ENCODE results near the gene ZBTB21. TPM values are rescaled to one million over a fixed set of nuclear protein-coding genes. Genes with fewer than 3 reads are reported as not detected.

The ZBTB21 gene
- total RNA-seq, 1 experiment from 2014 or later, result 5.1 TPM

DNA sequence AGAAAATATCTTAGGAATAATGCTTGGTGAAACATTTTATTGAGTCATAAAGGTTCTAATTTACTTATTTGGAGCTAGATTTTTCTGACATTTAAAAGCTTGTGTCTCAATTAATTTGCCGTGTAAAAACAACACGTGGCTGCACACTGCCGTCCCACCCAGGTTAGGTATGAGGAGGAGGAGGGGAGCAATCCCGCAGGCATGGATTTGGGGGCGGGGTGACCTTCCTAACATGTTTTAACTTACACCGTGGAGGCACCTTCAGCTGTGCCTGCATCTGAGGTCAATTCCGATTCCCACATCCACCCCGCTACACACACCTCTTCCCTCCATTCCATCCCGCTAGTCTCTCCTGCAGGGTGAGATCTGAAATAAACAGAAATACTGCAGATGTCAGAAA lies 32.5 kb upstream of the ZBTB21 start:
- Histone ChIP-seq H3K9me3 (no peaks in the 10 kb centered on the region), H3K4me3 (no peak overlapping the region), H3K36me3 (no peaks in the 10 kb centered on the region), H3K27me3 (no peaks in the 10 kb centered on the region)
- no peak for DNase-seq

DNA sequence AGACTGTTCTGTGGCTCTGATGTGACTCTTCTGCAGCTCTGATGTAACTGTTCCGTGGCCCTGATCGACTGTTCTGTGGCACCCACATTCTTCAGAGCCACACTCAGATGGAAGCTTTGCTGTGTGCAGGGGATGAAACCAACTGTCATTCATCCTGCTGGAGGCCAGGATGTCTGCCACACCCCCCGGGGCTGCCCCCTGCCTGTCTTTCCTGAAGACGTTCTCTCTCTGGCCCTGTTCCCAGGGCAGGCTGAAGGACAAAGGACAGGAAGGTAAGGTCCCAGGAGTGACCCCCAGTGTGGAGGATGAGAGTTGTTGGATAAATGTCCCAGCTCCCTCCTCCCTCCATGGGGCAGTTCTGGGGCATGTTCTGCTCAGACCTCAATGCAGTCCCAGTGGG lies 31.6 kb upstream of the ZBTB21 start:
- Histone ChIP-seq H3K27me3 (no peaks in the 10 kb centered on the region), H3K4me3 (no peak overlapping the region), H3K36me3 (no peaks in the 10 kb centered on the region), H3K9me3 (no peaks in the 10 kb centered on the region)
- no peak for DNase-seq

DNA sequence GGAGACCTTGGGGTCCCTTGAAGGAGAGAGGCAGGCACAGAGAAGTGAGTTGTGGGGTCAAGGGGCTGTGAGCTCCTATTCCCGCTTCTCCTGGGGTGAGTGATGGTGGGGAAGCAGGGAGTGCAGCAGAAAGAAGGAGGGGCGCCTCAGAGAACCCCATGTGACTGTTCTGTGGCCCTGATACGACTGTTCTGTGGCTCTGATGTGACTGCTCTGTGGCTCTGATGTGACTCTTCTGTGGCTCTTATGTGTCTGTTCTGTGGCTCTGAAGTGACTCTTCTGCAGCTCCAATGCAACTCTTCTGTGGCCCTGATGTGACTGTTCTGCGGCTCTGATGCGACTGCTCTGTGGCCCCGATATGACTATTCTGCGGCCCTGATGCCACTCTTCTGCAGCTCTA lies 31.1 kb upstream of the ZBTB21 start:
- no peaks in the 10 kb centered on the region for H3K9me3 ChIP-seq
- DNase-seq, result no peak

DNA sequence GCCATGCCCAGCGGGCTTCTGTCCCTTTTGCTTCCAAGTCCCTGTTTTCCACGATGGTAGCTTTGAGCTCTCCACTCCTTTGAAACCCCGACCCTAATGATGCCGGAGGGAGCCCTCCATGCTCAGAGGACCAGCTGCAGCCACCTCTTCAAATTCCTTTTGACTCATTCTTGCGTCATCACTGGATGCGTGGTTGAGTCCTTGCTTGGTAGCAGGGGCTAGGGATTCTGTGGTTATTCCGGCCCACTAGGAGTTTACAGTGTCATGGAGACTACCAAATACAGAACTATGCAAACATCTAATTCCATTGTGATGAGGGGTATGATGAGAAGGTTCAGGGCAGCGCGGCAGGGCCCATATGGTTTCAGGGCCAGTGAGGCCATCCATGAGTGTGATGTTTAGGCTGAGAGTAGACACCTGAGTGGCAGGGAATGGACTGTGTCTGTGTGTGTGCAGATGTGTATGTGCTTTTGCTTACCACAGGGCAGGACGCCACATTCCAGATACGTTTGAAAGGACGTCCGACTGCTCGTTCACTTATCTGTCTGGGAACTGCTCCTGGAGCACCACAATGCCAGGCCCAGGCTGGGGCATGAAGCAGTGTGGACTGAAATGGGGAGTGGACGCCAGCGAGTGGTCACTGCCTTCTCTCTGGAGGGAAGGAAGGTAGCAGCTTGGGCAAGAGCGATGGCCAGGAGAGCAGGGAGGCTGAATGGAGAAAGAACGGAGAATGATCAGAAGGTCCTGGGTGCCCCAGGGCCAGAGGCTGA lies 30.4 kb upstream of the ZBTB21 start:
- DNase-seq, result peak; percentile 94
- Histone ChIP-seq H3K4me3 (no peak overlapping the region), H3K27me3 (no peaks in the 10 kb centered on the region)

More for the DNA sequence above, 31.1 kb upstream of the ZBTB21 start:
- Histone ChIP-seq H3K4me3 (no peak overlapping the region), H3K27me3 (no peaks in the 10 kb centered on the region), H3K36me3 (no peaks in the 10 kb centered on the region)

DNA sequence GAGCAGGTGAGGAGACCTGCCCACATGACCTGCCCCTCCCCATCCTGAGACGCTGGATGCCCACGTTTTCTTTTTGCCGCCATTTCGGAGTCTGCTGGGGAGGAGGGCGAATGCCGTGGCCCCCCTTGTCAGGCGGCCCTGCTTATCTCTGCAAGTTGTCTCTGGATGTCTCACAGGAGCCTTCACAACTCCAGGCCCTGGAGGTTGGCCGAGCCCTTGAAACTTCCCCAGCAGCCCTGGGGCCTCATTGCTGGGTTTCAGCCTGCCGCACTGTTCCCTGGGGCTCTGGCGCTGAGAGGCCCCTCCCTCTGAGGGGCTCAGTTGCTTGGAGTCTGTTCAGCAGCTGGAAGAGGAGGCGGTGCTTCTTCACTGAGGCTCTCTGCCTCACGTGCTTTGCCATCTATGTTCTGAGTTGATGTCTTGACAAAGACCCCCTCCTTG lies 29.8 kb upstream of the ZBTB21 start:
- no peaks in the 10 kb centered on the region for H3K9me3 ChIP-seq
- H3K27me3 ChIP-seq, result no peaks in the 10 kb centered on the region
- peak; percentile 48 for DNase-seq
- no peaks in the 10 kb centered on the region for H3K36me3 ChIP-seq
- H3K4me3 ChIP-seq, result no peak overlapping the region

More for the DNA sequence above, 30.4 kb upstream of the ZBTB21 start:
- Histone ChIP-seq H3K9me3 (no peaks in the 10 kb centered on the region), H3K36me3 (no peaks in the 10 kb centered on the region)

DNA sequence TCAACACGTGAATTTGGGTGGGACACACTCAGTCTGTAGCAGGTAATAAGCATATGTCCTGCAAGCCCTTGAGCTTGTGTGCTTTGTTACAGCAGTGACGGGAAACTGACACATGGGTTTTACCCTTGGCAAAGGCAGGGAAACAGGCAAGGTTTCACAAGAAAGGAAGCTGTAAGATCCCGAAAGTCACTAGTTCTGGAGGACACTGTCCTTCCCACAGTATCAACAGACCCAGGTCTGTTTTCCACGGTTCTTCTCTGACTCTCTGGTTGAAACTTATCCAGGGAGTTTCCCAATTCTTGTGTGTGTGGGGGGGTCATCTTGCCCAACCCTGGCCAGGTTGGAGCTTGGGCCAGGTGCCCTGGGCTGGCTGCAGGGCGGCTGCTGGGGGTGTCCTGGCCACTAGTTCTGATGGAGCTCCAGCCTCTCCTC lies 29.3 kb upstream of the ZBTB21 start:
- Histone ChIP-seq H3K9me3 (no peaks in the 10 kb centered on the region), H3K4me3 (no peak overlapping the region), H3K27me3 (no peaks in the 10 kb centered on the region), H3K36me3 (no peaks in the 10 kb centered on the region)
- DNase-seq, result peak; percentile 18

DNA sequence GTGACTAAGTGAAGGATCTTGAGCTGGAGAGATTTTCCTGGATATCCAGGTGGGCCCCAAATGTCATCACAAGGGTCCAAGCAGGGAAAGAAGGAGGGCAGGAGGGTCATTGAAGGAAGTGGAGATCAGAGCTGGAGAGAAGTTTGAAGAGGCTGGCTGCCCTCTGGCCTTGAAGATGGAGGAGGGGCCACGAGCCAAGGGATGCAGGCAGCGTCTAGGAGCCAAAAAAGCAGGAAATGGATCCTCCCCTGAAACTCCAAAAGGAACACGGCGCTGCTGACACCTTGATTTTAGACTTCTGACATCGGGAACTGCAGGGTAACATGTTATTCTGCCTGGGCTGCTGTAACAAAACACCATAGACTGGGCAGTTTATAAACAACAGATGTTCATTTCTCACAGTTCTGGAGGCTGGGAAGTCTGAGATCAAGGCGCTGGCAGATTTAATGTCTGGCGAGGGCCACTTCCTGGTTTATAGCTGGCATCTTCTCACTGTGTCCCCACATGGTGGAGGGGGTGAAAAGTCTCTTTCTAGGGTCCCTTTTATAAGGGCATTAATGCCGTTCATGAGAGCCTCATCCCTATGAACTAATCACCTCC lies 28.8 kb upstream of the ZBTB21 start:
- DNase-seq, result peak; percentile 62
- H3K9me3 ChIP-seq, result no peaks in the 10 kb centered on the region; the same call in 1 of the 2 replicates
- no peak overlapping the region for H3K4me3 ChIP-seq
- no peaks in the 10 kb centered on the region for H3K27me3 ChIP-seq
- no peaks in the 10 kb centered on the region for H3K36me3 ChIP-seq

DNA sequence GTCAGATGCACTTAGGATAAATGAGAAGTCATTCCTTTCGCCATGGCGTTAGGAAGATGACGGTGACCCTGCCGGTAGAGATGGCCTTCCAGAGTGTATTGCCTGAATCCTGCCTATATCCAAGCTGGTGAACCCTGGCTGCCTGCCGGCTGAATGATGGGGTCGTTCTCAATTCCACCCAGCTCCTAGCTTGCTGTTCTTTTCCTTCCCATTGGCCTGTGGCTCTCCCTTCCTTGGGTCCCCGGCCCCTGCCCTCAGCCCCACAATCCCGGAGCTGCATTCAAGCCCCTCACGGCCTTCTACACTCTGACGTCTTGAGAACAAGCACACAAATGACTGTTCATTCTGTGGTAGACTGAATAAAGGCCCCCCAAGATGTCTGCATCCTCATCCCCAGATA lies 28.2 kb upstream of the ZBTB21 start:
- no peaks in the 10 kb centered on the region for H3K36me3 ChIP-seq

DNA sequence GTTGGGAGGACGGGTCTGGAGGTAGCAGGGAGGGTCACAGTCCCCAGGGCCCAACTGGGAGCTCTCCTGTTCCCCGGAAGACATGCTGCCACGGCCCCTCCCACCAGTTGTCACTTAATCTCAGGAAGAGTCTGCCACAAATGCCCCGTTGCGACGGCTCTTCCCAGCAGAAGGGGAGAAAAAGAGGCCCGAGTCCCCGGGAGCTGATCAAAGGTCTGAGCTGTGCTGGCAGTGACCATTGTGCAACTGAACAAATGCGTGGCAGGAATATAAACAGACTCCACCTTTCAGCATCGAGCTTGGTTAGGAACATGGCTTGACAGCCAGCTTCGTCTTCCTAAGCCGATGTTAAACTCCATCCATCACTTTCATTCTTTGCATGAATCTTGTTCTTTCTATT lies 27.8 kb upstream of the ZBTB21 start:
- no peak overlapping the region for H3K4me3 ChIP-seq
- no peaks in the 10 kb centered on the region for H3K27me3 ChIP-seq
- no peaks in the 10 kb centered on the region; the same call in 1 of the 2 replicates for H3K9me3 ChIP-seq
- DNase-seq, result no peak
- no peaks in the 10 kb centered on the region for H3K36me3 ChIP-seq

More for the DNA sequence above, 28.2 kb upstream of the ZBTB21 start:
- DNase-seq, result no peak
- Histone ChIP-seq H3K4me3 (no peak overlapping the region), H3K27me3 (no peaks in the 10 kb centered on the region), H3K9me3 (no peaks in the 10 kb centered on the region; the same call in 1 of the 2 replicates)

DNA sequence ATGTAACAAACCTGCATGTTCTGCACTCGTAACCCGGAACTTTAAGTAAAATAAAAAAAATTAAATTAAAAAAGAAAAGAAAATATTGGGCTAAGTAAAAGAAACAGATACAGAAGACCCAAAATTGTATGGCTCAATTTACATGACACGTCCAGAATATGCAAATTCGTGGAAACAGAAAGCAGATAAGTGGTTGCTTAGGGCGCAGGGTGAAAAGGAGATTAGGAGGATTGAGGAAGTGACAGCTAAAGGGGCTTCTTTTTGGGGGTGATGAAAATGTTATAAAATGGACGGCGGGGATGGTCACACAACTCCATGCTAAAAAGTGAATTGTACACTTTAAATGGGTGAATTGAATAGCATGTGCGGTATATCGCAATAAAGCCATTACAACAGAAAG lies 27.4 kb upstream of the ZBTB21 start:
- H3K9me3 ChIP-seq, result no peaks in the 10 kb centered on the region; the same call in 1 of the 2 replicates
- H3K36me3 ChIP-seq, result no peaks in the 10 kb centered on the region
- H3K4me3 ChIP-seq, result no peak overlapping the region
- DNase-seq, result no peak
- H3K27me3 ChIP-seq, result no peaks in the 10 kb centered on the region

DNA sequence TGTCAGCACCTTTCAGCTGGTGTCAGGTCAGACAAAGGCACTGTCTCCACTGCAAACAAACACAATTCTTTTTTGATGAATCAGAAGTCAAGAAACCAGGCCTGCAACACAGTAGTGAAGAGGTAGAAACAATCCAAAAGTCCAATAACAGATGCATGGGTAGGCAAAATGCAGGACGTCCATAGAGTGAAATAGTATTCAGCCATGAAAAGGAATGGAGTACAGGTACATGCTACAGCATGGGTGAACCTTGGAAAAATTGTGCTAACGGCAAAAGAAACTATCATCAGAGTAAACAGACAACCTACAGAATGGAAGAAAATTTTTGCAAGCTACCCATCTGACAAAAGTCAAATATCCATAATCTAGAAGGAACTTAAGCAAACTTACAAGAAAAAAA lies 26.2 kb upstream of the ZBTB21 start:
- Histone ChIP-seq H3K27me3 (no peaks in the 10 kb centered on the region), H3K9me3 (no peaks in the 10 kb centered on the region; the same call in 1 of the 2 replicates), H3K4me3 (no peak overlapping the region), H3K36me3 (no peaks in the 10 kb centered on the region)
- DNase-seq, result no peak

DNA sequence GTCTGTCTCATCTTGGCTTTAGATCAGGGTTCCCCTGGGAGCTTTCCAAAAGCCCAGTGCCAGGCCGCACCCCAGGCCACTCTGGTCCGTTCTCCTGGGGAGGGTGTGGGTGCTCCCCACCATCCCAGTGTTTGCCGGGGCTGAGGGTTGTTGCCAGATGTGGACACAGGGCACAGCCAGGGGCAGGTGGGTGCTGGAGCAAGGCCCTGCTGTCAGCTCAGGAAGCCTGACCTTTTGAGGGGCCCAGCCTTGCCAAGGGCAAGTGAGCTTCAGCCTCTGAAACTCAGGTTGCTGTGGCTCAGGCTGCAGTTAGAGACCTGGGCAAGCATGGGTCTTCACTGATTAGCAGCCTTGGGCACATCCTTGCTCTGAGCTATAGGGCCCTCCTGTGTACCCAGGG lies 22.8 kb upstream of the ZBTB21 start:
- no peaks in the 10 kb centered on the region for H3K27me3 ChIP-seq
- H3K36me3 ChIP-seq, result no peaks in the 10 kb centered on the region
- no peaks in the 10 kb centered on the region; the same call in 1 of the 2 replicates for H3K9me3 ChIP-seq
- H3K4me3 ChIP-seq, result no peak overlapping the region
- no peak for DNase-seq

DNA sequence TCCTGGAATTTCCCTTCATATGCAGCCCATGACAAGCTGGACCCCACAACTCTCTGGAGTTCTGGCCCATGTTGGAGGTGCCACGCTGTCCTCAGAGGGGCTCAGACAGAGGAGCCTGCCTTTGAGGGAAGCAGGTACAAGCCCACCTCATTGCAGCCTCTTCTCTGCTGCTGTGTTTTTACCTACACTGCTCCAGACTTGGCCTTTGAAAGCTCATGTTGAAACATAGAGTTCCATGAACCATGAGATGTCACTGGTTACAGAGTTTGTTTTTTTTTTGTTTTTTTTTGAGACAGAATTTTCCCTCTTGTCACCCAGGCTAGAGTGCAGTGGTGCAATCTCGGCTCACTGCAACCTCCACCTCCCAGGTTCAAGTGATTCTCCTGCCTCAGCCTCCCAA lies 22.1 kb upstream of the ZBTB21 start:
- Histone ChIP-seq H3K27me3 (no peaks in the 10 kb centered on the region), H3K9me3 (no peaks in the 10 kb centered on the region; the same call in 1 of the 2 replicates), H3K4me3 (no peak overlapping the region), H3K36me3 (no peaks in the 10 kb centered on the region)
- DNase-seq, result no peak

DNA sequence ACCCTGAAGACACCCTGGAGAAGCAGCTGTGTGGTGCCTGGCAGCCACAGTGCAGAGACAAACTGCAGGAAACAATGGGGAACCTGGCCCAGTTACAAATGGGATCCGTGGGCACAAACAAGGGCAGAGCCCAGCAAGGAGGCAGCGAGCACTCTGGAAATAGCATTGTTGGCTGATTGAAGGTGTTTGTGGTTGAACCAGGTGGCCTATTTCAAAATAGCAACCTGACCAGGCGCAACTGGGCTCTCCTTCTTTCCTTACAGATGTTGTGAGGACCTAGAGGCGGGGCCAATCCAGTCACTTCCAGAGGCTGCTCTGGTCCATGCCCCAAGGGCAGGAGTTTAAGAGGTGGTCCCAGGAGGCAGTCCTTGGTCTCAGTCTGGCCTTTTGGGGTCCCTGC lies 21.7 kb upstream of the ZBTB21 start:
- H3K27me3 ChIP-seq, result no peaks in the 10 kb centered on the region
- no peak for DNase-seq
- no peaks in the 10 kb centered on the region; the same call in 1 of the 2 replicates for H3K9me3 ChIP-seq
- no peak overlapping the region for H3K4me3 ChIP-seq
- no peaks in the 10 kb centered on the region for H3K36me3 ChIP-seq

DNA sequence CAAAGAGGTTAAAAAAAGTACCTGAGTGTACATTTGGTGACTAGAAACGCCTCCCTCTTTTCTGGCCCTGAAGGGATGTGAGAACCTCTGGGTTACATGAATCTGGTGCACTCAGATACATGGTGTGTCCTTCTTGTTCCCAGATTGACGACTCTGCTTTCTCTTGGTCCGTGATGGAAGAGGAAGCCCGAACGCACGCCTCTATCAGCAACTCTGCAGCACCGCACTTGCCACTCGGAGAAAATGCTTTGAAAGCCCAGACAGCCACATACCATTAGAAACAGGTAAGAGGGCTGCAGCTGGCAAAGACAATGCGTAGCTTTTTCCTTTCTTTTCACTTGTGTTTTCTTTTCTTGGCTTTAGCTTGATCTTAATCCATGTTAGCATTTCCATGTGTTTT lies 21.1 kb upstream of the ZBTB21 start:
- Histone ChIP-seq H3K4me3 (no peak overlapping the region), H3K36me3 (no peaks in the 10 kb centered on the region), H3K27me3 (no peaks in the 10 kb centered on the region), H3K9me3 (no peaks in the 10 kb centered on the region; the same call in 1 of the 2 replicates)
- no peak for DNase-seq

DNA sequence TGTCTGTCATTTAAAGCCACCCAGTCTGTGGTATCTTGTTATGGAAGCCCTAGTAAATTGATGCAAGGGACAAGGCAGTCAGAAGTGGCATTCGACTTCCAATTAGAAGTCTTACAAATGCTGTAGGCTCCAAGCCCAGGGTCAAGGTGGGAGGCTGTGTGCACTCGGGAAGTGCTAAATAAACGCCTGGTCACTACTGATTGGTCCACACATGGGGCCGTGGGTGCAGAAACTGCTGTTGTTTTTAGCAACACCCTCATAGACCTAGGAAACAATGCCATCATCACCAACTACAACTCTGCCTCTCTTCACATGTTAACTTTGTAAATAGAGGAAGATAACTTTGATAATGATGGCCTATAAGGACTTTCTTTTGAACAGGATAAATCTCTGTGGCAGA lies 20.2 kb upstream of the ZBTB21 start:
- Histone ChIP-seq H3K27me3 (no peaks in the 10 kb centered on the region), H3K36me3 (no peaks in the 10 kb centered on the region), H3K9me3 (no peaks in the 10 kb centered on the region; the same call in 1 of the 2 replicates), H3K4me3 (no peak overlapping the region)
- no peak for DNase-seq

DNA sequence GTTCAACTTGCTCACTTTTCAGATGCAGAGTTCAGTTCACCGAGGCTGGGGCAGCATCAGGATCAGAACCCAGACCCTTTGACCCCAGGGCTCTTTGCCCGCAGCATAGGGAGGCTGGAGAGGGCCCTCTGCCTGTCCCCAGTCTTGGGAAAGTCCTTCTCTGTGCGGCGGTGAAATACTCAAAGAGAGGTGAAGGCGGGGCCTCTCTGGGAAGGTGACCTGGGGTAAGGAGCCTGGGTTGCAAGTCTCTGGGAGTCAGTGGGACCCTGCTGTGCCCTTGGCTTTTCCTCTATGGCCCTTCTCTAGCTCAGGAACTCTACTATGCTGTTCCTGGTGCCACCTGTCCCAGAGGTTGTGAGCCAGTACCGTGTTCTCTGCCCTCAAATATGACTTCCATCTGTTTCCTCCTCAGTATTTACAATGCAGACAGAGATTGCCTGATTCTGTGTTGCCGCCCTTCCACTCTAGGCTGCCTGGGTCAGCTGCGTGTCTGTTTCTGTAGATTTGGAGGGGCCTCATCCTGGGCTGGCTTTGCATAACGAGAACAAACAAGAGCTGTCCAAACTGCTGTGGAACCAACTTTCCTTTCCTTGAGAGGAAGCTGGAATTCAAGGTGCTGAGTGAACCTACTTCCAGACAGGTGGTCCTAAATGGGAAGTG lies 18.7 kb upstream of the ZBTB21 start:
- H3K36me3 ChIP-seq, result no peaks in the 10 kb centered on the region
- no peaks in the 10 kb centered on the region for H3K9me3 ChIP-seq
- no peak overlapping the region for H3K4me3 ChIP-seq
- no peak for DNase-seq
- H3K27me3 ChIP-seq, result no peaks in the 10 kb centered on the region

All from MG63 (cell line).